GM23338 (cell line): ENCODE data around the gene PPIF. TPM values are rescaled to one million over a fixed set of nuclear protein-coding genes. Genes with fewer than 3 reads are reported as not detected.

Experiments used
- ATAC-seq: fragments of 200-7000 bp; cut with Tn5 transposase; 3 replicates; pipeline ENCODE4 v1.9.1; 2020
- DNase-seq: peaks from one replicate; pipeline ENCODE4 v3.0.0-alpha.2; 2015; ENCODE audit warnings: low spot score
- H2AFZ ChIP-seq: fragments of 200-600 bp; sonication (generic); 2 replicates; pipeline ENCODE4 v1.8.0; 2016; ENCODE audit warnings: antibody characterized with exemption, mild to moderate bottlenecking, moderate library complexity
- H3F3A ChIP-seq: fragments of 200-600 bp; sonication (generic); replicated peaks from 2 replicates; pipeline ENCODE4 v1.8.0; 2017; ENCODE audit warnings: antibody characterized with exemption, mixed run types, low read depth
- H3K27ac ChIP-seq: fragments of 200-600 bp; sonication (generic); 2 replicates; pipeline ENCODE4 v1.6.1; 2016; ENCODE audit warnings: low read depth
- H3K27me3 ChIP-seq: fragments of 200-600 bp; sonication (generic); 2 replicates; pipeline ENCODE4 v1.8.0; 2016; ENCODE audit warnings: mild to moderate bottlenecking, mixed run types, moderate library complexity; ENCODE audit not compliant: insufficient read depth
- H3K36me3 ChIP-seq: fragments of 200-600 bp; sonication (generic); 2 replicates; pipeline ENCODE4 v1.8.0; 2016; ENCODE audit warnings: mild to moderate bottlenecking; ENCODE audit not compliant: insufficient read depth
- H3K4me1 ChIP-seq: fragments of 200-600 bp; sonication (generic); 2 replicates; pipeline ENCODE4 v1.8.0; 2016; ENCODE audit warnings: mild to moderate bottlenecking, moderate library complexity; ENCODE audit not compliant: insufficient read depth
- H3K4me2 ChIP-seq: fragments of 200-600 bp; sonication (generic); 2 replicates; pipeline ENCODE4 v1.7.1; 2017; ENCODE audit warnings: mixed run types
- H3K4me3 ChIP-seq: fragments of 200-600 bp; sonication (generic); 2 replicates; pipeline ENCODE4 v1.6.1; 2016; ENCODE audit warnings: mixed run types
- H3K79me2 ChIP-seq: fragments of 200-600 bp; sonication (generic); replicated peaks from 2 replicates; pipeline ENCODE4 v1.8.0; 2017; ENCODE audit warnings: mild to moderate bottlenecking; ENCODE audit not compliant: insufficient read depth
- H3K9me2 ChIP-seq: fragments of 200-600 bp; sonication (generic); 2 replicates; pipeline ENCODE4 v1.8.0; 2017; ENCODE audit not compliant: insufficient read depth
- H4K20me1 ChIP-seq: fragments of 200-600 bp; sonication (generic); replicated peaks from 2 replicates; pipeline ENCODE4 v1.8.0; 2017; ENCODE audit warnings: mild to moderate bottlenecking; ENCODE audit not compliant: insufficient read depth
- H3K27ac Mint-ChIP-seq: 2 replicates; pipeline ENCODE4 v1.8.0; 2020; ENCODE audit warnings: inconsistent platforms, mild to moderate bottlenecking, moderate library complexity, mixed read lengths
- H3K27me3 Mint-ChIP-seq: 3 replicates; pipeline ENCODE4 v1.8.0; 2022; ENCODE audit warnings: low read depth, mild to moderate bottlenecking, moderate library complexity, mixed read lengths, inconsistent platforms; ENCODE audit not compliant: insufficient read depth, poor library complexity
- H3K36me3 Mint-ChIP-seq: 3 replicates; pipeline ENCODE4 v1.8.0; 2021; ENCODE audit warnings: low read depth, mild to moderate bottlenecking, inconsistent platforms, moderate library complexity, mixed read lengths
- H3K4me1 Mint-ChIP-seq: 3 replicates; pipeline ENCODE4 v1.8.0; 2020; ENCODE audit warnings: mild to moderate bottlenecking, inconsistent platforms, mixed read lengths
- H3K4me3 Mint-ChIP-seq: 3 replicates; pipeline ENCODE4 v1.8.0; 2021; ENCODE audit warnings: moderate library complexity, mild to moderate bottlenecking, inconsistent platforms, mixed read lengths
- H3K9me3 Mint-ChIP-seq: 3 replicates; pipeline ENCODE4 v1.8.0; 2020; ENCODE audit warnings: moderate library complexity, mild to moderate bottlenecking, inconsistent platforms, mixed read lengths
- CREB1 ChIP-seq: fragments of 250-450 bp; sonication (Bioruptor Pico); IDR thresholded peaks from 2 replicates; pipeline ENCODE4 v1.5.0; 2020; ENCODE audit warnings: low read depth, mild to moderate bottlenecking, moderate library complexity
- CTCF ChIP-seq, 2 experiments: fragments of 200-600 bp in 1 of 2; sonication (generic) in 1 of 2; conservative IDR thresholded peaks; 2 replicates each; pipeline versions ENCODE4 v1.5.1 to v1.6.1; 2016 to 2017; ENCODE audit warnings: antibody characterized with exemption in 2 of 2, low read depth in 2 of 2, mild to moderate bottlenecking in 2 of 2, moderate library complexity in 1 of 2
- ETS1 ChIP-seq: IDR thresholded peaks from 2 replicates; pipeline ENCODE4 v1.6.1; 2016; ENCODE audit warnings: antibody characterized with exemption
- EZH2 ChIP-seq: fragments of 200-600 bp; sonication (generic); IDR thresholded peaks from one replicate; pipeline ENCODE4 v1.8.0; 2017; ENCODE audit warnings: antibody characterized with exemption, mild to moderate bottlenecking, low read depth; ENCODE audit not compliant: unreplicated experiment
- EZH2phosphoT487 ChIP-seq: fragments of 200-600 bp; sonication (generic); IDR thresholded peaks from one replicate; pipeline ENCODE4 v1.8.1; 2018; ENCODE audit warnings: antibody characterized with exemption; ENCODE audit not compliant: unreplicated experiment
- JUNB ChIP-seq: IDR thresholded peaks from one replicate; pipeline ENCODE4 v1.6.1; 2016; ENCODE audit warnings: antibody characterized with exemption; ENCODE audit not compliant: unreplicated experiment
- NANOG ChIP-seq: IDR thresholded peaks from 2 replicates; pipeline ENCODE4 v1.6.1; 2016; ENCODE audit warnings: antibody characterized with exemption, borderline replicate concordance
- POLR2AphosphoS5 ChIP-seq: IDR thresholded peaks from 2 replicates; pipeline ENCODE4 v1.6.1; 2016; ENCODE audit warnings: antibody characterized with exemption, low read depth
- REST ChIP-seq: IDR thresholded peaks from one replicate; pipeline ENCODE4 v1.6.1; 2018; ENCODE audit warnings: antibody characterized with exemption; ENCODE audit not compliant: unreplicated experiment
- STAT1 ChIP-seq: IDR thresholded peaks from one replicate; pipeline ENCODE4 v1.6.1; 2016; ENCODE audit warnings: antibody characterized with exemption; ENCODE audit not compliant: unreplicated experiment
- ZNF114 ChIP-seq: fragments of 250-450 bp; sonication (Bioruptor Pico); IDR thresholded peaks from 2 replicates; pipeline ENCODE4 v1.5.0; 2020; ENCODE audit warnings: mild to moderate bottlenecking, moderate library complexity
- ZNF331 ChIP-seq: fragments of 250-450 bp; sonication (Bioruptor Pico); IDR thresholded peaks from 2 replicates; pipeline ENCODE4 v1.5.0; 2020; ENCODE audit warnings: low read depth, mild to moderate bottlenecking, moderate library complexity
- ZNF462 ChIP-seq: fragments of 250-450 bp; sonication (Bioruptor Pico); IDR thresholded peaks from 2 replicates; pipeline ENCODE4 v1.5.0; 2020; ENCODE audit warnings: mild to moderate bottlenecking, moderate library complexity
- polyA plus RNA-seq: library from polyadenylated mRNA; unstranded; fragments of >200 nt; fragmentation: Nextera tagmentation; extraction: Ambion mirVana; gene quantifications from 2 replicates; pipeline ENCODE4 v1.2.1, GENCODE V29; 2016
- total RNA-seq: library from RNA; depleted of rRNA; stranded (reverse); fragments of >200 nt; shearing (Covaris generic); gene quantifications from 2 replicates; pipeline ENCODE4 v1.2.3, GENCODE V29; 2014

PPIF gene
- total and polyA plus RNA-seq, 2 experiments from 2014 or later = 32.1 to 43.6 TPM

- Histone ChIP-seq H3K27ac (no peak overlapping the region), H3K27me3 (no peaks in the 10 kb centered on the region), H3K9me2 (no peaks in the 10 kb centered on the region), H3K4me3 (no peak overlapping the region), H2AFZ (no peak overlapping the region), H3K79me2 (no peaks in the 10 kb centered on the region), H3K4me2 (no peak overlapping the region), H3K4me1 (no peaks in the 10 kb centered on the region), H3K36me3 (peaks cover 4% of the 10 kb centered on the region; the same call in 1 of the 2 replicates), H4K20me1 (no peaks in the 10 kb centered on the region), H3F3A (no peaks in the 10 kb centered on the region)
- Mint-ChIP-seq H3K27me3 (peaks cover 12% of the 10 kb centered on the region), H3K4me3 (no peak overlapping the region), H3K36me3 (peaks cover 36% of the 10 kb centered on the region), H3K4me1 (peaks cover 3% of the 10 kb centered on the region), H3K9me3 (no peaks in the 10 kb centered on the region), H3K27ac (no peak overlapping the region)
- ATAC-seq (no peak), DNase-seq (no peak)
- TF ChIP-seq REST = no peak
- TF ChIP-seq ZNF462 (CRISPR knock-in tag) = no peak
- TF ChIP-seq EZH2phosphoT487 = no peak
- TF ChIP-seq CTCF (conservative IDR thresholded peaks at IDR 0.05; ENCODE audit: low read depth in 2 of 2) = no peak
- no peak for TF ChIP-seq CREB1
- no peak for TF ChIP-seq STAT1
- TF ChIP-seq ETS1 = no peak
- no peak for TF ChIP-seq ZNF114 (CRISPR knock-in tag)
- no peak for TF ChIP-seq EZH2
- TF ChIP-seq ZNF331 (CRISPR knock-in tag) = no peak
- TF ChIP-seq NANOG = no peak
- TF ChIP-seq JUNB = no peak
- TF ChIP-seq POLR2AphosphoS5 = no peak
These were observed 41.3 kb upstream of the PPIF start for GRCh38 chr10:79305988-79306387.
